Measurements from ENCODE around the gene KANK3.
"Not testable (repeated sequence)": the region's sequence is repeated elsewhere in the genome, so short reads cannot be mapped to it uniquely, and the experiment has no call there.

The KANK3 gene

GRCh38 chr19:8342684-8343482, at the start of gene KANK3:
Gene KANK3 (minus strand): TSS chr19:8343262. CDS start chr19:8337828, 5,434 bp downstream.
- peaks cover 8% of the 10 kb centered on the region for H3K4me1 ChIP-seq (ENCODE audit: control insufficient read depth, insufficient read depth, low read length)
- no peaks in the 10 kb centered on the region for H3K36me3 ChIP-seq (ENCODE audit: control insufficient read depth, insufficient read depth, low read length, severe bottlenecking)
- peak within 1 kb of the TSS; percentile 66 for H3K4me3 ChIP-seq (ENCODE audit: low read length)
- DNase-seq (ENCODE audit: low read depth) = peak; percentile 92
- no peaks in the 10 kb centered on the region for H3K9me3 ChIP-seq (ENCODE audit: control insufficient read depth, low read length)
- H3K9ac ChIP-seq (ENCODE audit: low read length) = peak within 1 kb of the TSS; percentile 25
- H3K27me3 ChIP-seq (replicated peaks; ENCODE audit: control insufficient read depth, insufficient read depth, low read length) = peaks cover 15% of the 10 kb centered on the region

- DNase-seq (ENCODE audit: low read depth) = no peak
- no peaks in the 10 kb centered on the region for H3K27me3 ChIP-seq (replicated peaks; ENCODE audit: control insufficient read depth, insufficient read depth, low read length)
- no peaks in the 10 kb centered on the region for H3K9me3 ChIP-seq (ENCODE audit: control insufficient read depth, low read length)
- H3K4me3 ChIP-seq (ENCODE audit: low read length) = peak overlapping the region; percentile 74
- peak overlapping the region; percentile 79 for H3K9ac ChIP-seq (ENCODE audit: low read length)
- no peaks in the 10 kb centered on the region for H3K36me3 ChIP-seq (ENCODE audit: control insufficient read depth, insufficient read depth, low read length, severe bottlenecking)
- peaks cover 42% of the 10 kb centered on the region for H3K4me1 ChIP-seq (ENCODE audit: control insufficient read depth, insufficient read depth, low read length)
These were observed 49.0 kb upstream of the KANK3 start for GRCh38 chr19:8392017-8392591.

GRCh38 chr19:8391198-8392016, 48.3 kb upstream of the KANK3 start:
- Histone ChIP-seq H3K4me1 (ENCODE audit: control insufficient read depth, insufficient read depth, low read length) (peaks cover 37% of the 10 kb centered on the region), H3K4me3 (ENCODE audit: low read length) (peak overlapping the region; percentile 74), H3K9me3 (ENCODE audit: control insufficient read depth, low read length) (no peaks in the 10 kb centered on the region), H3K36me3 (ENCODE audit: control insufficient read depth, insufficient read depth, low read length, severe bottlenecking) (no peaks in the 10 kb centered on the region), H3K9ac (ENCODE audit: low read length) (peak overlapping the region; percentile 79), H3K27me3 (replicated peaks; ENCODE audit: control insufficient read depth, insufficient read depth, low read length) (no peaks in the 10 kb centered on the region)
- no peak for DNase-seq (ENCODE audit: low read depth)

GRCh38 chr19:8390617-8390981, 47.5 kb upstream of the KANK3 start:
- Histone ChIP-seq H3K27me3 (replicated peaks; ENCODE audit: control insufficient read depth, insufficient read depth, low read length) (no peaks in the 10 kb centered on the region), H3K4me1 (ENCODE audit: control insufficient read depth, insufficient read depth, low read length) (peaks cover 37% of the 10 kb centered on the region), H3K9ac (ENCODE audit: low read length) (peak overlapping the region; percentile 99), H3K36me3 (ENCODE audit: control insufficient read depth, insufficient read depth, low read length, severe bottlenecking) (no peaks in the 10 kb centered on the region), H3K9me3 (ENCODE audit: control insufficient read depth, low read length) (no peaks in the 10 kb centered on the region), H3K4me3 (ENCODE audit: low read length) (peak overlapping the region; percentile 97)
- DNase-seq (ENCODE audit: low read depth) = peak; percentile 97

GRCh38 chr19:8389891-8390616, 47.0 kb upstream of the KANK3 start, which contains the start of gene RAB11B:
Gene RAB11B (plus strand): TSS chr19:8390360. CDS start chr19:8390417, 57 bp downstream.
- H3K9ac ChIP-seq (ENCODE audit: low read length) = peak within 1 kb of the TSS; percentile 99
- peaks cover 37% of the 10 kb centered on the region for H3K4me1 ChIP-seq (ENCODE audit: control insufficient read depth, insufficient read depth, low read length)
- H3K9me3 ChIP-seq (ENCODE audit: control insufficient read depth, low read length) = no peaks in the 10 kb centered on the region
- no peaks in the 10 kb centered on the region for H3K27me3 ChIP-seq (replicated peaks; ENCODE audit: control insufficient read depth, insufficient read depth, low read length)
- H3K4me3 ChIP-seq (ENCODE audit: low read length) = peak within 1 kb of the TSS; percentile 97
- DNase-seq (ENCODE audit: low read depth) = peak; percentile 100
- no peaks in the 10 kb centered on the region for H3K36me3 ChIP-seq (ENCODE audit: control insufficient read depth, insufficient read depth, low read length, severe bottlenecking)

GRCh38 chr19:8388612-8388958, 45.5 kb upstream of the KANK3 start:
- Histone ChIP-seq H3K36me3 (ENCODE audit: control insufficient read depth, insufficient read depth, low read length, severe bottlenecking) (no peaks in the 10 kb centered on the region), H3K27me3 (replicated peaks; ENCODE audit: control insufficient read depth, insufficient read depth, low read length) (no peaks in the 10 kb centered on the region), H3K4me1 (ENCODE audit: control insufficient read depth, insufficient read depth, low read length) (peaks cover 27% of the 10 kb centered on the region), H3K4me3 (ENCODE audit: low read length) (no peak overlapping the region), H3K9me3 (ENCODE audit: control insufficient read depth, low read length) (no peaks in the 10 kb centered on the region), H3K9ac (ENCODE audit: low read length) (no peak overlapping the region)
- DNase-seq (ENCODE audit: low read depth) = no peak

GRCh38 chr19:8387688-8388611, 44.9 kb upstream of the KANK3 start:
- no peak for DNase-seq (ENCODE audit: low read depth)
- Histone ChIP-seq H3K36me3 (ENCODE audit: control insufficient read depth, insufficient read depth, low read length, severe bottlenecking) (no peaks in the 10 kb centered on the region), H3K9me3 (ENCODE audit: control insufficient read depth, low read length) (no peaks in the 10 kb centered on the region), H3K4me1 (ENCODE audit: control insufficient read depth, insufficient read depth, low read length) (peaks cover 20% of the 10 kb centered on the region), H3K9ac (ENCODE audit: low read length) (no peak overlapping the region), H3K4me3 (ENCODE audit: low read length) (no peak overlapping the region), H3K27me3 (replicated peaks; ENCODE audit: control insufficient read depth, insufficient read depth, low read length) (no peaks in the 10 kb centered on the region)

GRCh38 chr19:8386990-8387389, 43.9 kb upstream of the KANK3 start:
- H3K36me3 ChIP-seq (ENCODE audit: control insufficient read depth, insufficient read depth, low read length, severe bottlenecking) = no peaks in the 10 kb centered on the region
- no peak overlapping the region for H3K4me3 ChIP-seq (ENCODE audit: low read length)
- no peak overlapping the region for H3K9ac ChIP-seq (ENCODE audit: low read length)
- H3K9me3 ChIP-seq (ENCODE audit: control insufficient read depth, low read length) = no peaks in the 10 kb centered on the region
- H3K27me3 ChIP-seq (replicated peaks; ENCODE audit: control insufficient read depth, insufficient read depth, low read length) = no peaks in the 10 kb centered on the region
- no peak for DNase-seq (ENCODE audit: low read depth)
- peaks cover 12% of the 10 kb centered on the region for H3K4me1 ChIP-seq (ENCODE audit: control insufficient read depth, insufficient read depth, low read length)

- H3K9me3 ChIP-seq (ENCODE audit: control insufficient read depth, low read length); DNase-seq (ENCODE audit: low read depth); H3K36me3 ChIP-seq (ENCODE audit: control insufficient read depth, insufficient read depth, low read length, severe bottlenecking): not testable (repeated sequence)
These were observed 43.4 kb upstream of the KANK3 start for GRCh38 chr19:8386419-8386818.

GRCh38 chr19:8385566-8385965, 42.5 kb upstream of the KANK3 start:
- H3K9me3 ChIP-seq (ENCODE audit: control insufficient read depth, low read length); H3K9ac ChIP-seq (ENCODE audit: low read length); H3K27me3 ChIP-seq (replicated peaks; ENCODE audit: control insufficient read depth, insufficient read depth, low read length); H3K4me1 ChIP-seq (ENCODE audit: control insufficient read depth, insufficient read depth, low read length); H3K4me3 ChIP-seq (ENCODE audit: low read length); H3K36me3 ChIP-seq (ENCODE audit: control insufficient read depth, insufficient read depth, low read length, severe bottlenecking); DNase-seq (ENCODE audit: low read depth): not testable (repeated sequence)

More at GRCh38 chr19:8386419-8386818, 43.4 kb upstream of the KANK3 start:
- not testable (repeated sequence) for H3K27me3 ChIP-seq (replicated peaks; ENCODE audit: control insufficient read depth, insufficient read depth, low read length); H3K4me3 ChIP-seq (ENCODE audit: low read length); H3K4me1 ChIP-seq (ENCODE audit: control insufficient read depth, insufficient read depth, low read length); H3K9ac ChIP-seq (ENCODE audit: low read length)

Measured in adipocyte (in vitro differentiated cells).